ENCODE measurements around the gene GCA. TPM values are rescaled to one million over a fixed set of nuclear protein-coding genes. Genes with fewer than 3 reads are reported as not detected.

GCA gene
- total and polyA plus RNA-seq, 2 donors from 2014 or later: 25.3 to 45.6 TPM

- H3K36me3 ChIP-seq (ENCODE audit: control insufficient read depth in 2 of 3, insufficient read depth in 3 of 3, low read length in 3 of 3): no peaks in the 10 kb centered on the region
- DNase-seq (no peak), FAIRE-seq (no peak)
- no peaks in the 10 kb centered on the region for H3K9me3 ChIP-seq (ENCODE audit: control insufficient read depth in 2 of 3, insufficient read depth in 1 of 3, low read length in 3 of 3)
- H3K4me1 ChIP-seq (ENCODE audit: control insufficient read depth in 2 of 3, insufficient read depth in 2 of 3, low read depth in 1 of 3, low read length in 3 of 3): no peaks in the 10 kb centered on the region
- intact Hi-C loops (cut with DNase I): no loop called here
- TF ChIP-seq CTCF (IDR thresholded peaks at IDR 0.05; ENCODE audit: borderline replicate concordance, extremely low read depth, insufficient read depth): no peak
- no peaks in the 10 kb centered on the region for H3K27me3 ChIP-seq (ENCODE audit: control insufficient read depth, insufficient read depth, low read length)
- H3K9ac ChIP-seq (ENCODE audit: low read length in 3 of 3): no peak overlapping the region
- H3K4me3 ChIP-seq (ENCODE audit: low read length in 3 of 3): no peak overlapping the region
- no peak overlapping the region for H3K27ac ChIP-seq (ENCODE audit: low read depth in 2 of 2, low read length in 2 of 2)
Observed at GRCh38 chr2:162327806-162328205, 16.1 kb upstream of the GCA start.

GRCh38 chr2:162328424-162329157 lies 15.3 kb upstream of the GCA start:
- Histone ChIP-seq H3K27ac (ENCODE audit: low read depth in 2 of 2, low read length in 2 of 2) (no peak overlapping the region), H3K9ac (ENCODE audit: low read length in 3 of 3) (no peak overlapping the region), H3K4me3 (ENCODE audit: low read length in 3 of 3) (no peak overlapping the region), H3K9me3 (ENCODE audit: control insufficient read depth in 2 of 3, insufficient read depth in 1 of 3, low read length in 3 of 3) (no peaks in the 10 kb centered on the region), H3K4me1 (ENCODE audit: control insufficient read depth in 2 of 3, insufficient read depth in 2 of 3, low read depth in 1 of 3, low read length in 3 of 3) (no peaks in the 10 kb centered on the region), H3K27me3 (ENCODE audit: control insufficient read depth, insufficient read depth, low read length) (no peaks in the 10 kb centered on the region), H3K36me3 (ENCODE audit: control insufficient read depth in 2 of 3, insufficient read depth in 3 of 3, low read length in 3 of 3) (no peaks in the 10 kb centered on the region)
- no peak for DNase-seq
- FAIRE-seq: no peak
- intact Hi-C loops (cut with DNase I): no loop called here
- no peak for TF ChIP-seq CTCF (IDR thresholded peaks at IDR 0.05; ENCODE audit: borderline replicate concordance, extremely low read depth, insufficient read depth)

- no peaks in the 10 kb centered on the region for H3K27me3 ChIP-seq (ENCODE audit: control insufficient read depth, insufficient read depth, low read length)
- no peak overlapping the region for H3K9ac ChIP-seq (ENCODE audit: low read length in 3 of 3)
- no peak for TF ChIP-seq CTCF (IDR thresholded peaks at IDR 0.05; ENCODE audit: borderline replicate concordance, extremely low read depth, insufficient read depth)
- H3K27ac ChIP-seq (ENCODE audit: low read depth in 2 of 2, low read length in 2 of 2): no peak overlapping the region
- H3K4me3 ChIP-seq (ENCODE audit: low read length in 3 of 3): no peak overlapping the region
- no peaks in the 10 kb centered on the region for H3K9me3 ChIP-seq (ENCODE audit: control insufficient read depth in 2 of 3, insufficient read depth in 1 of 3, low read length in 3 of 3)
- no peaks in the 10 kb centered on the region for H3K36me3 ChIP-seq (ENCODE audit: control insufficient read depth in 2 of 3, insufficient read depth in 3 of 3, low read length in 3 of 3)
- FAIRE-seq: no peak
- no peaks in the 10 kb centered on the region for H3K4me1 ChIP-seq (ENCODE audit: control insufficient read depth in 2 of 3, insufficient read depth in 2 of 3, low read depth in 1 of 3, low read length in 3 of 3)
- intact Hi-C loops (cut with DNase I): no loop called here
- DNase-seq: no peak
Observed at GRCh38 chr2:162330881-162331280, 13.1 kb upstream of the GCA start.

GRCh38 chr2:162333968-162334367 lies 10.0 kb upstream of the GCA start:
- H3K4me3 ChIP-seq (ENCODE audit: low read length in 3 of 3): no peak overlapping the region
- FAIRE-seq (no peak), DNase-seq (peak in 1 of 5 donors; percentile 32)
- H3K9me3 ChIP-seq (ENCODE audit: control insufficient read depth in 2 of 3, insufficient read depth in 1 of 3, low read length in 3 of 3): no peaks in the 10 kb centered on the region
- H3K27me3 ChIP-seq (ENCODE audit: control insufficient read depth, insufficient read depth, low read length): no peaks in the 10 kb centered on the region
- H3K9ac ChIP-seq (ENCODE audit: low read length in 3 of 3): no peak overlapping the region
- peak; percentile 52 for TF ChIP-seq CTCF (IDR thresholded peaks at IDR 0.05; ENCODE audit: borderline replicate concordance, extremely low read depth, insufficient read depth)
- H3K27ac ChIP-seq (ENCODE audit: low read depth in 2 of 2, low read length in 2 of 2): no peak overlapping the region
- no peaks in the 10 kb centered on the region for H3K36me3 ChIP-seq (ENCODE audit: control insufficient read depth in 2 of 3, insufficient read depth in 3 of 3, low read length in 3 of 3)
- intact Hi-C loops (cut with DNase I): no loop called here
- H3K4me1 ChIP-seq (ENCODE audit: control insufficient read depth in 2 of 3, insufficient read depth in 2 of 3, low read depth in 1 of 3, low read length in 3 of 3): no peaks in the 10 kb centered on the region

All from kidney (tissue), 14 donors.